Left forelimb (tissue), 1 donor: ENCODE measurements around the gene SNX25.
"Not testable (repeated sequence)": the region's sequence is repeated elsewhere in the genome, so short reads cannot be mapped to it uniquely, and the experiment has no call there.

ENCODE experiments used
- DNase-seq: peaks from one replicate; pipeline ENCODE4 v3.0.0-alpha.2; 2018; ENCODE audit warnings: low spot score

The SNX25 gene

DNA sequence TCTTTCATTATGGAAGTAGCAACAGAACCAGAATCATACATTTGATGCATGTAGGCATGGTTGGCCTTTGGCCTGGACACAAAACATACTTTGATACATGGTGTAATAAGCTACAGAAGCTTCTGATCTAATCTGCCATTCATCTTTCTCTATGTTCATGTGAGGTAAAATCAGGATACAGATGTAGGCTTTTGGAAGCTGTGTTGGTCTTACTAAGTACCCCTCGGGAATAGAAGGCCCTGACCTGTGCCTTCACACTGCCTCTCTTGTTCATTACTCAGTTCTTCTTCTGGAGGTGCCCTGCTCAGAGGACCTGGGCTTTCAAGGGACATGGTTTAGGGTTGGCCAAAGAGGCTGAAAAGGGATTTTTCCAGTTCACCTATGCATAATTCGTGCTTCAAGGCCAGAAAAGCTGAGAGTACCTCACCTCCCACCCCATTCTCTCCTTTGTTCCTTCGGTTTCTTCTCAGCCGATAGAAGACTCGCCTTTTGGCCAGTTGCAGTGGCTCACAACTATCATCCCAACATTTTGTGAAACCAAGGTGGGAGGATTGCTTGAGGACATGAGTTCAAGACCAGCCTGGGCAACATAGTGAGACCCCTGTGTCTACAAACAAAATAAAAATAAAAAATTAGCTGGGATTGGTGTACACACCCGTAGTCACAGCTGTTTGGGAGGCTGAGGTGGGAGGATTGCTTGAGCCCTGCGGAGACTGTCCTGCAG, 25.9 kb downstream of the SNX25 start:
- DNase-seq = no peak

DNA sequence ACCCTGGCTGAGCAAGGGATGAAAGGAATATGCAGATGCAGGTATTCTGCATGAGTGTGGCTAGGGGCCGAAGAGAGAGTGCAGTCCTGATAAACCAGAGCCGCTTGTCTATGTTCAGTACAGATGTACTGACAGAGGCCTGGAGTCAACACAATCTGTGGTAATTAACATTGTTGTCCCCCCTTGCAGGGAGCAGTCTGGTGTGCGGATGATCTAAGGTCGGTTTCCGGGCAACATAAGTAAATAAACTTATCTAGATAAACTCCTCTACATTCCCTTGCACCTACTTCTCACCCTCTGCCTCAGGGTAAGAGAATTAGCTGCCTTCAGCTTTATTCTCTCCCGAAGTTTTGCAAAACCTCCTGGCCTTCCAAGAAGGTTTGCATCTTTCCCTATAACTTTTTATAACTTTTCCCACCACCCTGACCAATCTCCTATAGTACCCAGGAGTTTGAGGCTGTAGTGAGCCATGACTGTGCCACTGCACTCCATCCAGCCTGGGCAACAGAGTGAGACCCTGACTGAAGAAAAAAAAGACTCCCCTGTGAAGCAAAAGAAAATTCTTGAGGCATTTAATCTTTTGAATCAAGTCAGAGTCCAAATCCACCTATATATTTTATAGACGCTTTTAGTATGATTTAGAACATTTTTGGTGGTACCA, 26.6 kb downstream of the SNX25 start:
- no peak for DNase-seq

DNA sequence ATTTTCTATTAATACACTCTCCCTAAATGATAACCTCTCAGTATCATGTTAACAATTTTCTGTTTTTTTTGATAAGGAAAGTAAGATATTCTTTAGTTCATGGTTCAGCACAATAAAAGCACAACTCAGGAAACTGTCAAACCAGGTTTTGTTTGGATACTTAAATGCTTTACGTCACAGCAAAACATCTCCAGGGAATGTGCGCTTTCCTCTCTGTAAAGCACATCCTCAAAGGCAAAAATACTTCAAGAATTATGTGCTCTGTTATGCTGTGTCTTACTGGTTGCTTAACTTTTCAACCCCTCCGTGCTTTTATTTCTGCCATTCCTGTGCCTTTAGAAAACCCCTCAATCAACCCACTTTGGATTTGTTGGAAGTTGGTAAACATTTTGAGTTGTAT, 27.8 kb downstream of the SNX25 start:
- DNase-seq = no peak

DNA sequence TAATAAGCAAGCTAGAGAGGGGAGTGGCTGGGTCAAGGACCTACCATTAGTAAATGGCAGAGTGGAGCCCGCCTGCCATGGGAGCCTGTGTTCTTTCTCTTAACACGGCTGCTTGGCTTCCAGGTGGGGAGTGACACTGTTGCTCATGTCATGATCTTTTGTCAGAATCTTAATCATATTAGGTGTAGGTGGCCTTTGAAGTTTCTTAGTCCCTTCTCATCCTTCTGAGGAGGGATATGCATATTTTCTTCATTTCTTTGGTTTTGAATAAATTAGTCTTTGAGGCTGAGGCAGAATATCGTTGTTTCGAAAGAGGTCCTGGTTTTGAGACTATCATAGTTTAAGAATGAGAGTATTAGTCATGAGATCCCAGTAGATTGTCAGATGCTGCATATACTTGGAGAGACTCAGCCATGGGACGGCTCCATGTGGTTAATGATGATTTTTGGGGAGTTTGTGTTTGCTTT, 28.9 kb downstream of the SNX25 start:
- DNase-seq = no peak

DNA sequence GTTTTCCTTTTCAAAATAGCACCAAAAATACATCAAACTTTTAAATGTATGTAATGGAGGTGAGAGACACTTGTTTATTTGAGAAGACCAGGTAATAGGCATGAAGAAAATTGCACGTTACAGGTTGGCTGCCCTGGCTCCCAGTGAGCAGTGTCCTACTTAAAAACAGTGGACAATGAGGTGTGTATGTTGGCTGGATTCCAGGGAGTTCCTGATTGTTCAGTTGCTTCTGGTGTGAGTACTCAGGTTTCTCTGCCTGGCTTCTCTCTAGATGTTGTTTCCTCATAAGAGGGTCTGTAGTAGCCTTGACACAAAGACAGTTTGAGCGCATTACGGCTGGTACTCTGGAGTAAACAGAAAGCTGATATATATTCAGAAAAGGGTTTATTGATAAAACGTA, 29.4 kb downstream of the SNX25 start:
- no peak for DNase-seq

DNA sequence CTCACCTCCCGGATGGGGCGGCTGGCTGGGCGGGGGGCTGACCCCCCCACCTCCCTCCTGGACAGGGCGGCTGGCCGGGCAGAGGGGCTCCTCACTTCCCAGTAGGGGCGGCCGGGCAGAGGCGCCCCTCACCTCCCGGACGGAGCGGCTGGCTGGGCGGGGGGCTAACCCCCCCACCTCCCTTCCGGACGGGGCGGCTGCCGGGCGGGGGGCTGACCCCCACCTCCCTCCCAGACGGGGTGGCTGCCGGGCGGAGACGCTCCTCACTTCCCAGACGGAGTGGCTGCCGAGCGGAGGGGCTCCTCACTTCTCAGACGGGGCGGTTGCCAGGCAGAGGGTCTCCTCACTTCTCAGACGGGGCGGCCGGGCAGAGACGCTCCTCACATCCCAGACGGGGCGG, 31.1 kb downstream of the SNX25 start:
- DNase-seq = not testable (repeated sequence)

DNA sequence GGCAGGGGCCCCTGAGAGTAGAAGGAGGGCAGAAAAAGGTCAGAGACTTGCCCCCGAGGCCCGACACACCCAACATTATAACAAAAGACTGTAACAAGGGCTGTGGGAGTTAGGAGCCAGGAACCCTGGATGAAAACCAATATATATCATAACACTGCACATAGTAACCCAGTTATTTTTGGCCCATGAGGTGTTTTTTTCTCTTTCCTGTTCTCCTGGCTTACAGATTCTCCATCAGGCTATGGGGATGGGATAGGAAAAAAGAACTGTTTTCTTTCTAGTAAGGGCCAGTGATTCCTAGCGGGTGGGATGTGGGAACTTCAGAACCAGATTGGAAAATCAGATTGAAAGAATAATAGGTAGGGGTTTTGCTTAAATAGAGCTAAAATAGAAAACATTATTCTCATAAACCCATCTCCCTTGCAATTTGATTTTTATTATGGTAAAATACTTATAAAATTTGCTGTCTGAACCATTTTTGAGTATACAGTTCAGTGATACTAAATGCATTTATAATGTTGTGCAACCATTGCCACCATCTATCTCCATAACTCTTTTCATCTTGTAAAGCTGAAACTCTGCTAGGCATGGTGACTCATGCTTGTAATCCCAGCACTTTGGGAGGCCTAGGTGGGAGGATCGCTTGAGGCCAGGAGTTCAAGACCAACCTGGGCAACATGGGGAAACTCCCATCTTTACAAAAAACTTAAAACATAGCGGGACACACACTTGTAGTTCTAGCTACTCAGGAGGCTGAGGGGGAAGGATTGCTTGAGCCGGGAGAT, 33.5 kb downstream of the SNX25 start:
- DNase-seq = no peak

DNA sequence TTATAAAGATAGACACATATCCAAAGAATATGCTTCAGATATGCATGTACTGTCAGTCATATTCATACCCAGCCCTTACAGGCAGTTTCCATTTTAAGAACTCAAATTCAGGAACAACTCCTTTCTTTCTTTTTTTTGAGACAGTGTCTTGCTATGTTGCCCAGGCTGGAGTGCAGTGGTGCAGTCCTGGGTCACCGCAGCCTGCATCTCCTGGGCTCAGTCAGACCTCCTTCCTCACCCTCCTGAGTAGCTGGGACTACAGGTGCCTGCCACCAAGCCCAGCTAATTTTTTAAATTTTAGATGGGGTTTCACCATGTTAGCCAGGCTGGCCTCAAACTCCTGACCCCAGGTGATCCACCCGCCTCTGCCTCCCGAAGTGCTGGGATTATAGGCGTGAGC, 34.5 kb downstream of the SNX25 start:
- no peak for DNase-seq

DNA sequence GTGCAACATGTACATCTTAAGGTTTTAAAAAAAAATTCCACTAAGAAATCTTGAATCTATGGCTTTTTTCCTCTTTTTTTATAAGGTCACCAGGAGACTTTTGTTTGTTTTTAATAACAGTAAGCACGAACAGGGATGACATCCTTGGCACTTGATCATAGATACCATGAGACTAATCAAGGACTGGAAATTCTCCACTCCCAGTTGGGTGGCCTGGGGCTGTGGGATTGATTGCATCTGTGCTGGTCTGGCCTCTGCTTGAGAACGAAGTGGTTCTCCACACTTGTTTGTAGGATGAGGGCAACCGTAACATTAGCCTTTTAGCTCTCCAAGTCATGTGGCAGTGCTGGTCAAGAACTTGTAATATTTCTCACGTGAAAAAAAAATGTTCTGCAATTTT, 35.4 kb downstream of the SNX25 start:
- DNase-seq = no peak

DNA sequence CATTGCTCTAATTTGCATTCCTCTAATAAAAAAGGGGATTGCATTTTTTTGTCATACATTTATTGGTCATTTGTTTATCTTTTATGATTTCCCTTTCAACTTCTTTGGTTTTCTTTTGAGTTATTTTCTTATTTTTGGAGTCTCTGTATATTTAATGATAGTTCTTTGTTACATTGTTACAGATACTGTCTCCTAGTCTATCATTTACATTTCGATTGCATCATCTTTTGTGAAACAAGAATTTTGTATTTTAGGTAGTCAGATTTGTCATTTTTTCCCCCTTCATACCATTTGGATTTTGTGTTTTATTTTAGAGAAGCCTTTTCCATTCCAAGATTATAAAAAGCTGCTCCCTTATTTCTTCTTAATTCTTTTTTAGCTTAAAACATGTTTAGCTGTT, 37.1 kb downstream of the SNX25 start:
- no peak for DNase-seq

DNA sequence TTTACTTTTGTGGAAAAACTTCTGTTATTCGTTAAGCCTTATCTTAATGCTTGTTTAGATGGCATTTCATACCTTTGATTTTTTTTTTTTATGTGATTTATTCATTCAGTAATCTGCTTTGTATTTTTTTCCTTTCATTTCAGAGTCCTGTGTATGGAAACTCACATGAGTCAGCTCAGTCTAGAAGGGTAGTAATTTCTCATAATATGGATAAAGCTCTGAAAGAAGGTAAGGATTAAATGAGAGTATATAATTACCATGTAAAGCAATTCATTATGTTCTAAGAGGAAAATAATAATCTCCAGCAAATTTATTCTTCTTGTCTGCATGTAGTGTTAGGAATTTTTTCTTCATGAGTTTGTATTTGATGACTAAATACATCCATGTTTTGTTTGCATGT, 37.8 kb downstream of the SNX25 start:
- DNase-seq = no peak

DNA sequence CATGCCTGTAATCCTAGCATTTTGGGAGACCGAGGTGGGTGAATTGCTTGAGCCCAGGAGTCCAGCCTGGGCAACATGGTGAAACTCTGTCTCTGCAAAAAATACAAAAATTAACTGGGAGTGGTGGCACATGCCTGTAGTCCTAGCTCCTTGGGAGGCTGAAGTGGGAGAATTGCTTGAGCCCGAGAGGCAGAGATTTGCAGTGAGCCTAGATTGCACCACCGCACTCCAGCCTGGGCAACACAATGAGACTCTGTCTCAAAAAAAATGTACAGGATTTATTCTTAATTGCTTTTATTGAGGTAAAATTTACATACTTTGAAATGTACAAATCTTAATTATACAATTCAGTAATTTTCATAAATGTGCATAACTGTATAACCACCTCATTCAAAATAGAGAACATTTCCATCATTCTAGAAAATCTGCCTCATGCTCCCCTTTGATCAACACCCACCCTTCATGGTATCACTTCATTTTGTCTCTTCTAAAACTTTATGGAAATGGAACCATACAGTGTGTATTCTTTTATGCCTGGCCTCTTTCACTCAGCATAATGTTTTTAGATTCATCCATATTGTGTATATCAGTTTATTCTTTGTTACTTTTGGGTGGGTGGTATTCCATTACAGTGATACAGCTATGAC, 39.1 kb downstream of the SNX25 start:
- no peak for DNase-seq

DNA sequence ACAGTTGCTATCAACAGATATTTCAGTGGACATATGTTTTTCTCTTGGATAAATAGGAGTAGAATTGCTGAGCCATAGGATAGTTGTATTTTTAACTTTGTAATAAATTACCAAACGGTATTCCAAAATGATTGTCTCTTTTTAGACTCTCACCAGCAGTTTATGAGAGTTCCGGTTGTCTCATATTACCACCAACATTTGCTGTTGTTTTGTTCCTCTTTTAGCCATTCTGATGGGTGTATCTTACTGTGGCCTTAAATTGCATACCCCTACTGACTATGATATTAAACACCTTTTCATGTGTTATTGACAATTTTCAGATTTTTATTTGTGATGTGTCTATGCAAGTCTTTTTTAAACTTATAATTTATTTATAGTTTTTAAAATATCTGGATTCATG, 39.7 kb downstream of the SNX25 start:
- no peak for DNase-seq

DNA sequence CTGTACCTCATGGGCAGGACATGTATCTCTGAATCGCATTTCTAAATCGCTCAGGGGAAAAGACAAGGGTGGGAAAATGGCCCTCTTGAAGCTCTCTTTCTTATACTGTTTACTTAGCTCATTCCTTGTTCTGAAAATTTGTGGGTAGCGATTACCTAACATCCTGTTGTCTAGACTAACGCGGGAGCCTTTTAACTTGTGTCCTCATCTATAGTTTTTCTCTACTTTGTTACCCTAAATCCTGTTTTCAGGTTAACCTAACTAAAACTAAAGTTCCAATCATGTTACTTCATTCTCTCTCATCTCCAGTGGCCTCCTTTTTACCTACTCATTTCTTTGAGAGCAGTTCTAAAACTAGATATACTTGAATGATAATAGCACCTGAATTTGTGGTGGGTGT, 45.0 kb downstream of the SNX25 start:
- DNase-seq = no peak

DNA sequence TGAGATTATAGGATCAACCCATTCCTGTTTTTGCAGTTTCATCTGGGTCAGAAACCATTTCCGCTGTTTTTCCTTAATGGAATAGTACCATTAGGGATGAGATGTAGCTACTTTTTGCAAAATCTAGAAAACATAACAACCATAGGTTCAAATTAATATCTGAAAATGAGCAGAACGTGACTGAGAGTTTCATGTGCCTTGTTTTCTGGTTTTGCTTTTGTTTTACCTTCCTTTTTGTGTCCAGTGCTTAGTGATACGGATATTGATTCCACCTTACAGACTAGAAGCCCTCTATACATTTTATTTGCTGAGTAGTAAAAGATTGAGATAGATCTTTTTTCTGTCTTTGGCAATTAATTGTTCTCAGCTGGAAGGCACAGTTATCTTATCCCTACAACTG, 46.5 kb downstream of the SNX25 start:
- DNase-seq = no peak

DNA sequence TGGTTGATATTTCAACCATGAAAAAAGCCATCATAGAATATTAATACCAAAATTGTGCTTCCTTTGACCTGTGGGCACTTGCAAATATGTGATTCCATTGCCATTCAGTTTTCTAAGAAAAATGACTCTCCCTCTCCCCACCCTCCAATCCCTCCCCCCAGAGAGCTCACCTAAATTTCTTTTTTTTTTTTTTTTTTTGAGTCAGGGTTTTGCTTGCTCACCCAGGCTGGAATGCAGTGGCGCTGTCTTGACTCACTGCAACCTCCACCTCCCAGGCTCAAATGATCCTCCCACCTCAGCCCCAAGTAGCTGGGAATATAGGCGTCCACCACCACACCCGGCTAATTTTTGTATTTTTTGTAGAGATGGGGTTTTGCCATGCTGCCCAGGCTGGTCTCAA, 47.0 kb downstream of the SNX25 start:
- DNase-seq = no peak

DNA sequence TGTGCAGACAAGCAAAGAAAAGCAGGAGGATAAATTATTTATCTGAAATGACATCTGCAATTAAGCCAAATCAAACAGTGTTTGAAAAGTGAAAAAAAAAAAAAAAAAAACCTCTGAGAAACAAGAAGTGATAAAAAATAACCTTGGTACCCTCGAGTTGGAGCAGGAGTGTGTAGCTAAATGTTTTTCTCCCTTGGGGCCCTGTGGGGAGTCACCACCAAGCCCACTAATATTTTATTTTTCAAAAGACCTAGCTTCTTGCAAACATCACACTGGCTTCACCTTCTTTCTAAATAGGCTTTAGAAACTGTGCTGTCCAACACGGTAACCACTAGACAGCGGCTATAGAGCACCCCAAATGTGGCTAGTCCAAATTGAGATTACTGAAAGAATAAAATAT, 47.7 kb downstream of the SNX25 start:
- no peak for DNase-seq

DNA sequence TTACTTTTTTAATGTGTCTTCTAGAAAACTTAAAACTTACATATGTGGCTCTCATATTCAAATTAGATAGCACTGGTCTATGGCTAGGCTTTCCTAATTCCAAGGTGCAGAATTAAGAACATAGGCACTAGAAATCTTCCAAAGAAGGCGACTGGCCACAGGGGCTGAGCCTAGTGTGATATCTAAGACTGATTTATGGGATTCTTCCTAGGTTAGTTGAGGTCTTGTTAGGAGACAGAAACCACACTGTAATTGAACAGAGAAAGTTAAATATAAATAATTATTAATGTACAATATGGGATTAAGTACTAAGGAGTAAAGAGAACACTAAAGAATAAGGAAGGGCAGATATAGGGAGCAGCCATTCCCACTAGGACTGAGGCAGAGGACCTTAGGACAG, 48.3 kb downstream of the SNX25 start:
- no peak for DNase-seq

DNA sequence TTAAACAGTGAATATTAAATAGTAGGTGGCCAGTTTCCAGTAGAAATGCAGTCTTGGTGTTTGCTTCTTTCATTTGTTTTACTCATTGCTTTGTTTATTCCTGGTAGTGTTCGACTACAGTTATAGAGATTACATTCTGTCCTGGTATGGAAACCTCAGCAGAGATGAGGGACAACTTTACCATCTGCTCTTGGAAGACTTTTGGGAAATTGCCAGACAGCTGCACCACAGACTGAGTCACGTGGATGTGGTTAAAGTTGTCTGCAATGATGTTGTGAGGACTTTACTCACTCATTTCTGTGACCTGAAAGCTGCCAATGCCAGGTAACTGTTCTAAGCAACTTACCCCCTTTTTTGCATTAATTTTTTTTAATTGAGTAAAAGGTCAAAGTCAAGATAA, 49.3 kb downstream of the SNX25 start:
- DNase-seq = not testable (repeated sequence)

DNA sequence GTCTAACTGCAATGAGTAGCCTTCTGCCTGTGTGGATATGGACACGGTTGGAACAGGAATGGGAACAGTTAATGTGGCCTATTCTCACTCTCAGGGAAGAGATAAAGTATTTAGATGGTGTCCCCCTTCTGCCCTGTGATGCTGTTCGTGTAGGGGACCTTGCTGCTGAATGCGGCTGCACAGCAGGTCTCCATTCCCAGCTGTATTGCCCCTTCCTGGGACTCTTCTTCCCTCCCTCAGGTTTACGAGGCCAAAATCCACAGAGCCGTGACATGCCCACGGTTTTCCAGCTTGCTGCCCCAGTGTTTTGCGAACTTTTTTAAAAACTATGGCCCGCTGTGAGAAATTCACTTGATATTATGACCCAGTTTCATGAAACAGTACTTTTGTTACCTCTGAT, 50.3 kb downstream of the SNX25 start:
- no peak for DNase-seq

DNA sequence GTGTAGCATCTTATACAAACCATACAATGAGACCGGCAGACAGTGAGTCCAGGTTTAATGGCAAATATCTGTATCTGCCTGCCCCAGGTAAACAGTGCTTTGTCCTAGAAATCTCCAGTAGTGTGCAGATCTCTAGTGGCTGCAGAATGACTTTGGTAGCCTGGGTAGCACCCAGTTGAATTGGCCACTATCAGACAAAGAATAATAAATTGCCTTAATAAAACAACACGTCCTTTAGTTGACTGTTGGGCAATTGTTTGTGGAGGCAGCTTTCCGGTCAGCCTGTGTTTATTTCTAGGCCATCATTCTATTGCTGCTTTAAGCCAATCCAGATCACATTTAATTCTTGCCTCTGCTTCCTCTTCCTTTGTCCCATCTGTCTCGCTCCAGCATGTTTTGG, 52.5 kb downstream of the SNX25 start:
- DNase-seq = no peak

DNA sequence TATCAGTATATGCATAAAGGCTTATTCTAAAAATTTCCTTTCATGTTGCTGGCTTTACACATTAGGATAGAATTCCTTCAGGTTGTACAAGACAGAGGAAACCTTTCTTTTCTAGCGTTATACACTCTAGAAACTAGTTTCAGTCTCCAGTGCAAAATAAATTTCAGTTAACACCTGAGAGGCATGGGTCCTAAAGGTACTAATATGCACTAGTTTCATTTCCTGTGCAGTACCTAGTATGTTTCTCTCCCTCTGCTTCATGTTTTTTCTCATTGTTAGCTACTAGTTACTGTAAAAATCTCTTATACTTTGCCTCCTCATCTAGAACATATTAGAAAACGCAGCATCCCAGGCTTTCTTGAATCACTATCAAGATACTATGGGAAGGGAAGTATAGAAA, 54.0 kb downstream of the SNX25 start:
- no peak for DNase-seq

DNA sequence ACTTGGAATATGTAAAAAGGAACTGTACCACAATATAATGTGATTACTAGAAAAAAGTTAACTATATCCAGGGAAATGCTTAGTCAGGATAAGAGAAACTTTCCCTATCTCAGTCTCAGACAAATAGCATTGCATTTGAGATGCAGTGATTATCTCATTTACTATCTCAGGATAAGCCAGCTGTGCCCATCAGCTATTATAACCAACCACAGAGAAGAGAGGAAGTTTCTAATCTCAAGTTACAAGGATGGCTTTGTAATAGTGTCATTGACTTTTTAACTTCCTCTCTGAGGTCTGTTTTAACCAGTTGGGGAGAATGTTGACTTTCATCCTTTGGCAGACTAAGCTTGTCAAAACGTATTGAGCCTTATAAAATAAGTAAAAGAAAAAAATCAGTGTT, 56.5 kb downstream of the SNX25 start:
- DNase-seq = no peak
